HG03095 (cell line): Measurements from ENCODE around the gene SAG.

Experiments
- ATAC-seq: cut with Tn5 transposase; IDR thresholded peaks from one replicate; pipeline ENCODE4 v1.9.1; 2021; ENCODE audit warnings: moderate library complexity; ENCODE audit not compliant: unreplicated experiment

The SAG gene

DNA sequence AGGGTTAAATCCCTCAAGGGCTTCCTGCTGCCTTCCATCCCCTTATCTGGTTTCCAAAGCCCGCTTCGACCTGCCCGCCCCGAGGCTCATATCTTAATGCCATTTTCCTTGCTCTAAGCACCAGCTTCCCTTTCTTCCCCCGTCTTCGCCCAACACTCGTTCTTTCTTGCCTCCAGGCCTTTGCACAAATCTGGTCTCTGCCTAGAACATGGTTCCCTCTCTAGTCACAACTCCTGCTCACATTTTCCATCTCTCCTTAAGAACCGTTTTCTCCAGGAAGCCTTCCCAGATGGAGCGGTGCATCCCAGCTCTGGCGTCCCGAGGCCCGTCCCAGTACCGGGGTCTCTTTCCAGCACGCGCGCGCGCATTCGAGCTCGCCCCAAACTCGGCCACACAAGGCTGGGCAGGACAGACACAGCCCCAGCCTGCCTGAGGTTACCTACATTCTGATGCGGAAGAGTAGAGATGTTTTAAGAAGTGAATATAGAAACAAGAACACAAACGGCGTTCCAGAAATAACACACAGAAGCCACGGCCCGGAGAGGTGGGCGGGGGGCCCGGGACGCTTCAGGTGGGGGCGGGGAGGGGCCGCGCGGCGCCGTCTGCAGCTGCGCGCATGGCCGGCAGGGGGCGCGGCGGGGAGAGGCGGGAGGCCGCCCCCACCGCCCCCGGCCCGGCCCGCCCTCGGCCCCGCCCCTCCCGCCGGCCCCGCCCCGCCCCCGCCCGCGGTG lies 46.3 kb downstream of the SAG start, which contains the start of gene DGKD:
DGKD (plus strand) TSS at position 726 of the 731 bp plus-strand sequence. CDS start 25 bp downstream, outside the sequence.
- peak; percentile 42 for ATAC-seq

- ATAC-seq, result peak; percentile 27
Observed at GRCh38 chr2:233354500-233354924, 46.9 kb downstream of the SAG start.

DNA sequence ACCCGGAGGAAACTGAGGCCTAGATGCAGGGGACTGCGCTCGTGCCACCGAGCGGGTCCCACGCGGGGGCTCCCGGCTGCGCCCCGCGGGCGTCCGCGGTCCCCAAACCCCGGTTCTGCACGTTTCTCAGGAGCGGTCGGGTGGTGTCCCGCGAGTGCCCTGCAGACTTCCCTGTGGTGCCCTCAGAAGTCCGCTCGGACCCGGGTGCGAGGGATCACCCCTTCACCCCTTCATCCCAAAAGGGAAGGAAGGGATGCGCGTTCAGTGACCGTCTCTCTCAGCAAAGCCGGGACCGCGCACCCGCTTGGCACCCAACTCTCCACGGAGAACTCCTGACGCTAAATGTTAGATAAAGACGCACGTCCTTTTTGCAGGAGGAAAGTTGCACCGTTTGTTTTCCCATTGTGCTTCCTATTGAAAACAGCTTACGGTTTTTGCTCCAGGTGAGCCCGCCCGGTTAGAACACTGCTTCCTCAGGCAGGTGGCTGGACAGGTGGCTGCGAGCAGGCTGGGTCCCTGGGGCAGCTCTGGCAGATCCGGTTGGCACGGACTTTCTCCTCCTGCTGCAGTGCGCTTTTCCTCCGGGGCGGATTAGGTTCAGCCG lies 47.5 kb downstream of the SAG start:
- ATAC-seq, result no peak

DNA sequence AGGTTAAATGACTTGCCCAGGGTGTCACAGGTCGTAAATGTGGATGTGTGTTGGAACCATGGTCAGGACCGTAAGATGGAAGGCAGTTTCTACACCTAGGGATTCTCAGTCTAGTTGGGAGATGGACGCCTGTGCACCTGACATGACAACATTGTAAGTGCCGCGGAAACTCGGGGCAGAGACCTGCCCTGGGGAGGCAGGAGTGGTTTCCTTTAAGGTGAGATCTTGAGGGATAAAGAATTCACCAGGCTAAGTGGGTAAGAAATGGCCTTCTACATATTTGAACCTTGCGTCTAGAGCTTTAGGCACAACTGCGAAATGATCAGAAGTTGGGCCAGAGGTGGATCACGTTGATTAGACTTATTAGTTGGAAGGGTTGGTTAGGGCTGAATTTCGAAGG lies 48.3 kb downstream of the SAG start:
- ATAC-seq, result no peak

GRCh38 chr2:233356546-233357308 lies 49.1 kb downstream of the SAG start:
- no peak for ATAC-seq

DNA sequence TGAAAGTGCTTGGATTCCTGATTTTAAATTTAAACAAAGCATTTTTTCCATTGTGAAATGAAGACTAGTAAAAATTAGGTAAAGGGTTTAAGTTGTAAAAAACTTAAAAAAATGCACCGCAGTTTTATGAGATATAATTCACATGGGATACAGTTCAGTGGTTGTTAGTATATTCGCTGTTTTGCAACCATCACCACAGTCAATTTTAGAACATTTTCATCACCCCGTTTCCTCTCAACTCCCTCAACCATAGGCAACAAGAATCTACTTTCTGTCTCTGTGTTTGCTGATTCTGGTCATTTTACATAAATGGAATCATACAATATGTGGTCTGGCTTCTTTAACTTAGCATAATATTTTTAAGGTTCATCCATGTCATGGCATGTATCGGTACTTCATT lies 50.7 kb downstream of the SAG start:
- no peak for ATAC-seq

DNA sequence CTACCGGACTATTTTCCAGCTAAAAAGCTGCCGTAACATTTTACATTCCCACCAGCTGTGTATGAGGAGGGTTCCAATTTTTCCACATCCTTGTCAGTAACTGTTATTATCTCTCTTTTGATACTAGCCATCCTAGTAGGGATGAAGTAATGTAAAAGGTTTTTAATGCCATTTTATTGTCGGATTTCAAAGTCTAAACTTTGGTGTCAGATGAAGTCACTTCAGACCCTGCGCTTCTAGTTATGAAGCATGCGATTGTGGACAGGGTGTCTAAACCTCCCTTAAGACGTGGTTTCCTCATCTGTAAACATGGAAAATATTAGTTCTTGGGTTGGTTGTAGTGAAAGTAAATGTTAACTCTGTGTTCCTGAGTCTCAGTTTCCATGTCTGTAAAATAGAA lies 51.3 kb downstream of the SAG start:
- ATAC-seq, result no peak

DNA sequence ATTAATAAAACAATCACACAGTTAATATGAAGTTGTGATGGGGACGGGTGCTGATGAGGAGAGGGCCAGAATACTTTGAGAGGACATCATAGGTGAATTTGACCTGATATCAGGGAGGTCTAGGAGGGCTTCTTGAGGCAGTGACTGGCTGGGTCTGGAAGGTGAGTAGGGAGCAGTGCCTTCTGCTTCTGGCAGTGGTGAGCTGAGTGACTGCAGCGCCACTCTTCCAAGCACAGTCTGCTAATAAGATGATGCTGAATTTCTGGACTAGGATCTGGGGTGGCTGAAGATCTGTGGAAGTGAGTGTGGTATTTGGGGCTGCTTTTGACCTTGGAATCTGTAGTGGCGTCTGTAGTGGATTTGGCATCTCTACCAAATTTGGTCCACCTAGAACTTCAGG lies 52.2 kb downstream of the SAG start:
- ATAC-seq, result no peak

DNA sequence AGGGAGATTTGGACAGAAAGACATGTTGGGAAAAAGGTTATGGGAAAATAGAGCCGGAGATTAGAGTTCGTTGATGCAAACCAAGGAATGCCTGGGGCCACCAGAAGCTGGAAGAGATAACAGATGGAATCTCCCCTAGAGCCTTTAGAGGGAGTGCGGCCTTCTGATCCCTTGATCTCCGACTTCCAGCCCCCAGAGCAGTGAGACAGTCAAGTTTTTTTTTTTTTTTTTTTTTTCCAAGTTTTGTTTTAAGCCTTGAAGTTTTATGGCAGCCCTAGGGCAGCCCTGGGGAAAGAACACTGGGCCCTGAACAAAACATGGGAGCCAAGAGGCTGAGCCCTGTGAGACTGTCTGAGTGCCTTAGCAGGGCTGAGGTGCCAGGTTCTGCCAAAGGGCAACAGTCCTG lies 53.2 kb downstream of the SAG start:
- no peak for ATAC-seq

DNA sequence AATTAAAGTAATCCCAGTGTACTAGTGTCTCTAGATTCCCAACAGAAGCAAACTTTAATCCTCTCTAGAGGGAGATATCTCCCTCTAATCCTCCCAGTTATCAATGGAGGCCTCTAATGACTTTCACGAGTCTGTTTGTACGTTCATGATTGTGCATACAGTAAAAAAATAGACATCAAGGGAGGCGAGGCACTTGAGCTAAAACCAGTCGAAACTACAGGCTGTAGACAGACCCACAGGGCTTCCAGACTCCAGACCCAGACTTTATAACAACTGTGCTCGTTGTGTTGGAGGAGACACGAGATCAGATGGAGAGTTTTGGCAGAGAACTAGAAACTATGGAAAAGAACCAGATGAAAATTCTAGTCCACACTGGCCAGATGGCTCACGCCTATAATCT lies 53.7 kb downstream of the SAG start:
- ATAC-seq, result no peak

- no peak for ATAC-seq
Observed at GRCh38 chr2:233362742-233363141, 55.1 kb downstream of the SAG start.

DNA sequence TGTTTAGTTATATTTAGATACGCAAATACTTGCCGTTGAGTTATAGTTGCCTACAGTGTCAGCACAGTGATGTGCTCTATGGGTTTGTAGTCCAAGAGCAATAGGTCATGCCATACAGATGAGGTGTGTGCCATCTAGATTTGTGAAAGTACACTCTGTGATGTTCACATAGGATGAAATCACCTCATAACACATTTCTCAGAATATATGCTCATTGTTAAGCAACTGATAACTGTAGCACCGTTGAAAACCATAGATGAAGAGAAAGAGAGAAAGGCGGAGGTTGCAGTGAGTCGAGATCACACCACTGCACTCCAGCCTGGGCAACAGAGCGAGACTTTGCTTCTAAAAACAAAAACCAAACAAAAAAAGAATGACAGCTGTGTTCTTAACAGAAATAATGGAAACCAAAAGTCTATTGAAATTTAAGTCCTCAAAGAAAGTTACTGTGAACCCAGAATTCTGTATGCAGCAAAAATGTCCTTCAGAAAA lies 56.2 kb downstream of the SAG start:
- peak; percentile 80 for ATAC-seq

DNA sequence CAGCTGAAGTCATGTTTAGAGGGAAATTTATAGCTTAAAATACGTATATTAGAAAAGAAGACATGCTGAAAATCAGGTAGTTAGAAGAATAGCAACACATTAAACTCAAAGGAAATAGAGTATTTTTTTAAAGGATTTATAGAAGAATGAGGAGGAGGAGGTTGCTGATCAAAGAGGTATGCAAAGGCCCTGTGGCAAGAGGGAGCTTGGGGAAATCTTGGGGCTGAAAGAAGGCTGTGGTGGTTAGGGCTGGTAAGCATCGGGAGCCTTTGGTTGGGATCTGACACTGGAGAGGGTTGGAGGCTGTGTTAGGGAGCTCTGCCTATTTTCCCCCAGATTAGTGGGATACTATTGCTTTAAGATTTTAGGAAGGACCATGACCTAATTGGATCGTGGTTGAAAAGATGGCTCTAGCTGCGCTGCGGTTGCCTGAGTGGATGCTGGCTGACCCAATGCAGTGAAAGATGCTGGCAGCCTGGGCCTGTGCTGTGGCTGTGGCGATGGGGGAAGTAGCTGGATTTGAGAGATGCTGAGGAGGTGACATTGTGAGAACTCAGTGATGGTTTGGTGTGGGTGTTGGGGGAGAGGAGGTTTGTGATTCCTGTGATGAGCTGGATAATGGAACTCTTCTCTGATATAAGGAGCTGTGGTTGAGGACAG lies 58.4 kb downstream of the SAG start:
- ATAC-seq, result no peak

DNA sequence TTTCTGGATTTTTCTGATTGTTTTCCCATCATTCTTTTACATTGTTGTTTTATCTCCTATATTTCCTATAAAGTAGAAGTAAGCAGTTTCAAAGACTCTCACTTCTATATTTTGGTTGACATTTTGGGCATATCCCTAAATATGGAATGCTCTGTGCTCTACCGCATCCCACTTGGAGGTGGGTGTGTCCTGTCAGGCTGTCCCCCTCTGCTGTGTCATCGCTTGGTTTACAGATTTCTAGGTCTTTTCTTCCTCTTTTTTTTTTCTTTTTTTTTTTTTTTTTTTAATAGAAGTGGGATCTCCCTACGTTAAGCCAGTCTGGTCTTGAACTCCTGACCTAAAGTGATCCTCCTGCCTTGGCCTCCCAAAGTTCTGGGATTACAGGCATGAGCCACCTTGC lies 60.0 kb downstream of the SAG start:
- no peak for ATAC-seq

DNA sequence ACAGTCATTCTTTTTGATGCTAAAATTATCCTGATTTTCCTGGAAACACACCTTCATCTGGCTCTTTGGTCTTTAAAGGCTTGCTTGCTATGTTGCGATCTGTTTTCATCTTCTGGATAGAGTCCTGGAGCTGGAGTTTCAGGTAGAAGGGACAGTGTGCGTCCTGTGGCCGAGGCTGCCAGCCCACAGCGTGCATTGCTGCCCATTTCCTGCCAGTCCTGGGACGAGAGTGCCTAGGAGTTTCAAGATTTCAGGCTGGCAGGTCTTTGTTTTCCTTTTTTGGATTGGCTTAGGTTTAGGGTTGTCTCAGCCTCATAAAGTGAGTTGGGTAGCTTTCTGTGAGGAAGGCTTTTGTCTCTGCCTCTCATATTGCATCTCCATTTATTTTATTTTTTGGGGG lies 61.1 kb downstream of the SAG start:
- ATAC-seq, result no peak

DNA sequence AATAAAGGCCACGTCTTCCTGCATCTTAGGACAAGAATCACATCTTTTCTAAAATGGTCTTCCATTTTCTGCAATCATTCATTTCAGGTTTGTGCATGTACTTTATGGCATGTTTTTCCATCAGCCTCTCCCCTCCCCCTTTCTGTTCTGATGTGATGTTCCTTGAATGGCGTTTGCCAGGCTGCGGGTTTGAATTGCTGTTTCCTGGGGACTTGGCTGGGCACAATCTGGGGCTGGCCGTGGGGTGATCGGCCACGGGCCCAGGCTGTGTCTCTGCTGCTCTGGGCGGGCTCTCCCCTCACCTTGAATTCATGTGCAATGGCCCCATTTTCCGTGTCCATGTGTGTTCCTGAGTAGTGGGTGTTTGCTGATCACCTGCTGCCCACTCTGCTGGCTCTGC lies 61.8 kb downstream of the SAG start:
- ATAC-seq, result no peak

- no peak for ATAC-seq
Observed at GRCh38 chr2:233369897-233370685, 62.5 kb downstream of the SAG start.

GRCh38 chr2:233371641-233372040 lies 64.0 kb downstream of the SAG start:
- ATAC-seq, result no peak

GRCh38 chr2:233372855-233373254 lies 65.2 kb downstream of the SAG start:
- no peak for ATAC-seq

DNA sequence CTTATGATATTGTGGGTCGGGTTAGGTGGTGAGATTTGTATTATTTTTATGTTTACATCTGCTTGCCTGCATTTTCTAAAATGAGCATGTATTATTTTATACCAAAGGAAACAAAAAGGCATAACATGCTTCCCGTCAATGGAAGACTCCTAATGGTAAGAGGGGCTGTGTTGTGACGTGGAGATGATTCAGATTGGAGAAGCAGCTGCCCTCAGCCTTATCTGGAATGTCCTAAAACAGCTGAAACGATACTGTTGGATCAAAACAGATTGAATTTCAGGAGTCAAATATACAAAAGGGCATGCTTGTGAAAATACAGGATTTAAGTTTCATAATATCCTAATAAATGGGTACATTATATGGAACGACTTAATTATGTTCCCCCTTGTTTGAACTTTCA lies 65.7 kb downstream of the SAG start:
- ATAC-seq, result no peak
